Islet precursor cell (in vitro differentiated cells): Measurements from ENCODE around the gene NAV2.

Experiments
- DNase-seq: peaks from one replicate; pipeline ENCODE4 v3.0.0-alpha.2; 2018

Gene NAV2

DNA sequence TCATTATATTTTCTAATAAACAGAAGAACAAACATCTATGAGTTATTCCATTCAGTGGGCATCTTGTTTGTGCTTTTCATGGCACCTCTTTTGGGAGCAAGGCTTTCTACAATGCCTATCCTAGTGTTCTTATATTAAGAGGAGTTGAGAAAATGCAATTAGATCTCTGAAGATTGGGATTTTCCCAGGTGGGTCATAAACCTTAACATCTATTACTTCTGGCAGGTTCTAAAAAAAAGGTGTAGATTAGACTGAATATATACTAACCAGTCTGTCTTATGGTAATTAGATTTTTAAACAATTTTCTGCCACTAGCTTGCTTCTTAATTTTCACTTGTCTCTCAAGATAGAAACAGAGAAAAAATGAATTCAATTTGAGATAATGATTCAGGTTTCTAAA, 128.3 kb downstream of the NAV2 start:
- DNase-seq, result no peak

DNA sequence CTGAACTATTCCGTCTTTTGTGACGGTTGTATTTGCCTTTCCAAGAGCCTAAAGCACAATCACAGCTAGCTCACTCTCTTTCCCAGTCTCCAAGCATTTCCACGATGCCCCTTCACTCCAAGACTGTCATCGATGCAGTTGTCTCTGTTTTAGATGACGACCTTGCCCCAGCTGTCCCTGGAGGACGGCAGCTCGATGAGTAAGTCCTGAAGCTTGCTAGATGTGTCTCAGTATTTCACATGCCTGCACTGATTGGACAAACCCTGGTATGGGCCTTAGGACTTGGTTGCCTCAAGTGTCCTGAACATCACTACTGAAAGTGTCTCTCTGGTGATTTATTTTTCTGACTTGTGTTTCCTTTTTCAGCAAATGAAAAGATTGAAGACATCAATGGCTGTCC, 129.9 kb downstream of the NAV2 start:
- no peak for DNase-seq

GRCh38 chr11:19843079-19843478, 130.4 kb downstream of the NAV2 start:
- no peak for DNase-seq

DNA sequence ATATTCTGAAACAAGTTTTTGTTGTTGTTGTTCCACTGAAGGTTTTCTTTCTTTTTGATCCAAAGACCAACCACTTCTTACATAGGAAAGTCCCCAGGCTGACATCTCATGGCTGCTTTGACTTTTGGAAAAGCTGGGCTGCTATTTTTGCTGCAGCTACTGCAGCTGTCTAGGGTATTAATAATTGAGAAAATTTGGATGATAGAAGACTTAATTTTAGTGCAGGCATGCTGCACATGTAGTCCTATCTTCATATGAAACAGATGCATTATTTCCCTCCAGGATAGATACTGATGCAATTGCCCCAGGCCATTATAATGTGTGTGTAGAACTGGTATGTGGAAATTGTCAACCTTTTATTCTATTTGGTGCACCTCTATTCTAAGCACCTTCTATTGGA, 131.4 kb downstream of the NAV2 start:
- no peak for DNase-seq

GRCh38 chr11:19844806-19845205, 132.2 kb downstream of the NAV2 start:
- DNase-seq, result no peak

DNA sequence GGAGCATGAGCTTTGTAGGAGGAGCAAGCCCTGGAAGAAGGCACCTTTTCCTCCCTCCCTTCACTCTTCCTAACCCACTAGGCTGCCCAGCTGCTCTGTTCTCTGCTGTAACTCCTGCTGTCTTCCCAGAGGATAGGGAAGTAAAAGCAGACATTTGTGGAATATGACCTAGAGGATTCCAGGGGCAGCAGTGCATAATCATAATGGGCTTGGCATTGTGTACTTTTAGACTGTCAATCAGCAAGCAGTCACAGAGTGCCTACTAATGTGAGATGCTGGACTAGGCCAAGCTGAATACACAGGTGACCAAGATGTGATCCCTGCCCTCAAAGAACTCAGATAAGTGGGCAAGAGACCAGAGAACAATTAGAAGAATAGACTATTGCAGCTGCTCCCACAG, 133.0 kb downstream of the NAV2 start:
- no peak for DNase-seq

DNA sequence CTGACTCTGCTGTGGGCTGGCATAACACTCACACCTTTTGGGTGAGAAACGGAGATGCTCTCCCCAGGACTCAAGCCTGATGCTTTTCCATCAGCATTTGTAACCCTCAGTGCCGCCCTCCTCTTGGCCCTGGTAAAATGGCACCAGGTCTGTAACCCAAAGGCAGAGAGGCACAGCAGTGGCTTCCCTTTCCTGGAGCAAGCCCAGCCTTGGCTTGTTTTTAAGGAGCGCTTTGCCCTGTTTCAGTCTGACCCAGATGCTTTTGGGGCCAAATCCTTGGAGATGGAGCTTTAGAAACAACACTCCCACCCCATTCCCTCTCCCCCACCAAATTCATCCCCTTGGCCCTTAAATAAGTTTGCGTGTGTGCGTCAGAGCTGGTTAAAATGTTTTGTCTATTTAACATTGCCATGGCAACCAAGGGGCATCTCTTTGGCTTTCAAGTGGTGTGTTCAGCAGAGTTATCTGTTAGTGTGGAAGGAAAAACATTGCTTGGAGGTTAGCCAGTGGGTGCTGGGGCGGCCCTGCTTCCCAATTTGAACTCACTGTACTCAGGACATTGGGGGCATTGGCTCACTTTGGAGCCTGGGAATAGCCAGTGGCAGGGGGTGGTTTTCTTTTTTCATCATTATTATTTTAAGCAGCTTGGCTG, 134.1 kb downstream of the NAV2 start:
- DNase-seq, result no peak

GRCh38 chr11:19848219-19848618, 135.6 kb downstream of the NAV2 start:
- DNase-seq, result no peak

- no peak for DNase-seq
These were observed 136.6 kb downstream of the NAV2 start for GRCh38 chr11:19849107-19849789.

GRCh38 chr11:19849947-19850593, 137.4 kb downstream of the NAV2 start:
- no peak for DNase-seq

GRCh38 chr11:19852288-19852687, 139.7 kb downstream of the NAV2 start:
- DNase-seq, result no peak

DNA sequence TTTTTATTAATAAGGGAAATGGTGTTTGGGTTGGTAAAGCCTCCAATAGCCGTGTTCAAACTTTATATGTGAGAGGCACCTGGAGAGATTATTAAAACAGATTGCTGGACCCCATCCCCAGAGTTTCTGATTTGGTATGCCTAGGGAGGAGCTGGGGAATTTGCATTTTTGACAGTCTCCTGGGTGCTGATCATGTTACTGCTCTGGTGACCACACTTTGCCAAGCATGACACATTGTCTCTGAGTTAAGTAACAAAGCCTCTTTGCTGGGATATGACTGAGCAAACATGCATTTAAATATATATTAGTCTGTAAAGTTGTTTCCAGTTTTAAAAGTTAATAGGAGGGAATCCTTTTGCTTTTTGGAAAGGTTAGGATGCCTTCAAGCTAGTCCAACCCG, 140.4 kb downstream of the NAV2 start:
- no peak for DNase-seq

- DNase-seq, result no peak
These were observed 141.3 kb downstream of the NAV2 start for GRCh38 chr11:19853920-19854319.

- peak; percentile 74 for DNase-seq
These were observed 148.5 kb downstream of the NAV2 start for GRCh38 chr11:19861171-19861570.

DNA sequence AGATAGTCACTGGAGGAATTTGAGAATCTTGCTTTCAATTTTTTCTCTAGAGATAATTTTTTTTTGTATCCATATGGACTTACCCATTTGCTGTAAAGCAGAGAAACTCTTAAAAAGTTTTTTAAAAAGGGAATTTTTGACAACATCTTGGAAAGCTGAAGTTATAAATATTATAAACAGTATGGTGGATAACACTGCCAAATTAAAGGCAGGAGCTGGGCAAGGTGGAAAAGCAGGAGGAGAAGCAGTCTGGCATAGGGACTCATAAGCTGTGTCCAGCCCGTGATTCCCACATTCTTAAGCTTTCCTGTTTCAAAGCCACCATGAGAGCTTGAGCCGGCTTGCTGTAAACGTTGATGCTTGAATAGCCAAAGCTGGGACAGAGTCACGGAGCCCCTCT, 149.5 kb downstream of the NAV2 start:
- peak; percentile 12 for DNase-seq

- DNase-seq, result peak; percentile 35
These were observed 151.8 kb downstream of the NAV2 start for GRCh38 chr11:19864141-19865140.

GRCh38 chr11:19866037-19866436, 153.4 kb downstream of the NAV2 start:
- no peak for DNase-seq

GRCh38 chr11:19866521-19866920, 153.9 kb downstream of the NAV2 start:
- DNase-seq, result no peak

GRCh38 chr11:19867064-19867463, 154.4 kb downstream of the NAV2 start:
- no peak for DNase-seq

DNA sequence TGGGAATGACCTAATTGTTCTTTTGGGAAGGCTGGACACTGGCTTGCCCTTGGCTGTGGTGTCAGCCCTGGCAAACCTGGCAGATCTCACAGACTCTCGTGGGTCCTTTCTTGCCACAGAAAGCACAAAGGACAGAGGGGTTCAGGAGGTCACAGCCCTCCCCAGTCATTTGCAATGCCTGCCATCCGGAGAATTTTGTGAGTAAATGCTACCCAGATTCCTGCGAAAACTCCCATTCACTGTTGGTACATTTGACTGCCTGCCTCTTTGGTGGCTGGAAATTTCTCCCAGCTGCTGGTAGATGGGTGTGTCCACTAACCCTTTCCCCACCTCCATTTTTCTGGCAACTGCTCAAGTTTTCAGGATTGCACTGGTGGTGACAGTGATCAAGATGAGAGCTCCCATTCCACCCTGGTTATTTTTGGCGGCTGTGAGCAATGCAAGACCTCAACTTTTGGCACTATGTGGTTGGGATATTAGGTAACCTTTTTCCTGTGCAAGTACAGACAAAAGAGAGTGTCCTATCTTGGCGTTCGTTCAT, 155.7 kb downstream of the NAV2 start:
- DNase-seq, result no peak

- DNase-seq, result no peak
These were observed 156.2 kb downstream of the NAV2 start for GRCh38 chr11:19868871-19869270.

DNA sequence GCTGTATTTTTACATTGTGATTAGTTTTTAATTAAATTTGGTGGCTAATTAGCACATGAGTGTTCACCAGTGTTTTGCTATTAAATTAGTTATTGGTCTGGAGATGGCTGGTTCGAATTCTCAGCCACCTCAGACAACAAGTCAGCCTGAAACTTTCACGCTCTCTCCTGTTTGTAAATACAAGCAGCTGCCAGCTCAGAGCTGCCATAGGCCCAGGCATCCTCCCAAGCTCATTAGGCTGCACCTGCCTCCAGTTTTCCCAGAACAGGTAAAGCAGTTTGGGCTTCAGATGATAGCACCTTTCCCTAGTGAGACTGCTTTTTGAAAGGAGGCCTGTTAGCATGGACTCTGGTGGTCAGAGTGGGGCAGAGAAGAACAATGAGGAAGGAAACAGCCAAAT, 156.8 kb downstream of the NAV2 start:
- DNase-seq, result no peak
